ENCODE measurements around the gene HELZ.
"Not testable (repeated sequence)": the region's sequence is repeated elsewhere in the genome, so short reads cannot be mapped to it uniquely, and the experiment has no call there.

The HELZ gene, protein sequence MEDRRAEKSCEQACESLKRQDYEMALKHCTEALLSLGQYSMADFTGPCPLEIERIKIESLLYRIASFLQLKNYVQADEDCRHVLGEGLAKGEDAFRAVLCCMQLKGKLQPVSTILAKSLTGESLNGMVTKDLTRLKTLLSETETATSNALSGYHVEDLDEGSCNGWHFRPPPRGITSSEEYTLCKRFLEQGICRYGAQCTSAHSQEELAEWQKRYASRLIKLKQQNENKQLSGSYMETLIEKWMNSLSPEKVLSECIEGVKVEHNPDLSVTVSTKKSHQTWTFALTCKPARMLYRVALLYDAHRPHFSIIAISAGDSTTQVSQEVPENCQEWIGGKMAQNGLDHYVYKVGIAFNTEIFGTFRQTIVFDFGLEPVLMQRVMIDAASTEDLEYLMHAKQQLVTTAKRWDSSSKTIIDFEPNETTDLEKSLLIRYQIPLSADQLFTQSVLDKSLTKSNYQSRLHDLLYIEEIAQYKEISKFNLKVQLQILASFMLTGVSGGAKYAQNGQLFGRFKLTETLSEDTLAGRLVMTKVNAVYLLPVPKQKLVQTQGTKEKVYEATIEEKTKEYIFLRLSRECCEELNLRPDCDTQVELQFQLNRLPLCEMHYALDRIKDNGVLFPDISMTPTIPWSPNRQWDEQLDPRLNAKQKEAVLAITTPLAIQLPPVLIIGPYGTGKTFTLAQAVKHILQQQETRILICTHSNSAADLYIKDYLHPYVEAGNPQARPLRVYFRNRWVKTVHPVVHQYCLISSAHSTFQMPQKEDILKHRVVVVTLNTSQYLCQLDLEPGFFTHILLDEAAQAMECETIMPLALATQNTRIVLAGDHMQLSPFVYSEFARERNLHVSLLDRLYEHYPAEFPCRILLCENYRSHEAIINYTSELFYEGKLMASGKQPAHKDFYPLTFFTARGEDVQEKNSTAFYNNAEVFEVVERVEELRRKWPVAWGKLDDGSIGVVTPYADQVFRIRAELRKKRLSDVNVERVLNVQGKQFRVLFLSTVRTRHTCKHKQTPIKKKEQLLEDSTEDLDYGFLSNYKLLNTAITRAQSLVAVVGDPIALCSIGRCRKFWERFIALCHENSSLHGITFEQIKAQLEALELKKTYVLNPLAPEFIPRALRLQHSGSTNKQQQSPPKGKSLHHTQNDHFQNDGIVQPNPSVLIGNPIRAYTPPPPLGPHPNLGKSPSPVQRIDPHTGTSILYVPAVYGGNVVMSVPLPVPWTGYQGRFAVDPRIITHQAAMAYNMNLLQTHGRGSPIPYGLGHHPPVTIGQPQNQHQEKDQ (N-terminal part only)

DNA sequence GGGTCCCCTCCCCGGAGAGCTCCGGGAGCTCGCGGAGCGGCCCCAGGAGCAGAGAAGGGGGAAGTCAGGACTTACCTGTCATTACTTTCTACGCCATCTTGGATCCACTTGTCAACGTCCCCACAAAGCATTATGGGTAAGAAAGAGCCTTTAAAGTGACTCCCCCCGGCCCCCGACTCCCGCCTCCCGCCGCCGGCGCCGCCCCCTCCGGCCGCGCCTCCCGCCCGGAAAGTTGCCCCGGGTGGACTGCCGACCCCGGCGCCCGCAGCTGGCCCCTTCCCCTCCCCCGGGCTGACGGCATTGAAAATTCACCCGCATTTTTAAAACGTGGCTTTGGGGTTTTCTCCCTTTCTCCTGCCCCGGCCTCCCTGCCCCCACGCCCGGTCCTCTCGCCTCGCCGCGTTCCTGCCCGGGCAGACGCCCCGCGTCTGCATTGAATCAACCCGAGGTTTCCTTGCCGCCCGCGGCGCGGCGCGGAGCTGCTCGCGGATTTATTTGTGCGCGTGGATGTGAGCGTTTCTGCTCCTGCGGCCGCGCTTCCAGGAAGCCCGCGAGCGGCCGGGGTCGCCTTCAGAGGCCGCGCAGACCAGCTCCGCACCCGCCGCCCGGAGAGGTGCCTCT lies at the start of gene HELZ:
HELZ (minus strand) TSS at position 124 of the 621 bp plus-strand sequence. CDS start 26,392 bp downstream, outside the sequence.
- in situ Hi-C loops (cut with MboI; ENCODE audit: low sequenced_read_pairs): no loop called here

DNA sequence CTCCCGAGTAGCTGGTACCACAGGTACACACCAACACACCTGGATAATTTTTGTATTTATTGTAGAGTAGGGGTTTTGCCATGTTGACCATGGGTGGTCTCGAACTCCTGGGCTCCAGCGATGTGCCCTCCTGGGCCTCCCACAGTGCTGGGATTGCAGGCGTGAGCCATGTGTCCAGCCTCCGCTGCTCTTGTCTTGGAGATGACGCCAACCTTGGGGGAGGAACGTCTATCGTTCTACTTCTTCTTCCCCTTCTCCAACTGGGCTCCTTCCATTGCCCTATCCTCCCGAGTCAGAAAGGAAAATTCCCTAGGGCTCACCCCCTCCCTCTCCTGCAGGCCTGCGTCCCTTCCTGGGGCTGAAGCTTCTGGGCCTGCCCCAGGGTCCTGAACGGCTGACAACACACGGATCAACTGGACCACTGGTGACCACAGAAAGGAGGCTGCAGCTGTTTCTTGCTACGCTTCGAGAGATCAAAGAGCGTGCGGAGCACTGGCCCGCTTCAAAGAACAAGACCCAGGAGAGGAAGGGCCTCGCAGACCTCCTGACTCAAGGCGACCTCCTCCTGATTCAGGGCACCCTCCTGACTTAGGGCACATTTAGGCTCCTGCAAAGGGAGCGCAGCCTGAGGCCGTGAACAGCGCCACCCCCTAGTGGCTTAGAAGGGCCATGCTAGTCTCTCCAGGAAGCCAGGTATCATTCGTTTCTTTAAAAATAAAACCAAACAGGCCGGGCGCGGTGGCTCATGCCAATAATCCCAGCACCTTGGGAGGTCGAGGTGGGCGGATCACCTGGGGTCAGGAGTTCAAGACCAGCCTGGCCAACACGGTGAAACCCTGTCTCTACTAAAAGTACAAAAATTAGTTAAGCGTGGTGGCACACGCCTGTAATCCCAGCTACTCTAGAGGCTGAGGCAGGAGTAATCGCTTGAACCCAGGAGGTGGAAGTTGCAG lies 48.5 kb upstream of the HELZ start:
- in situ Hi-C loops (cut with MboI; ENCODE audit: low sequenced_read_pairs): no loop called here

DNA sequence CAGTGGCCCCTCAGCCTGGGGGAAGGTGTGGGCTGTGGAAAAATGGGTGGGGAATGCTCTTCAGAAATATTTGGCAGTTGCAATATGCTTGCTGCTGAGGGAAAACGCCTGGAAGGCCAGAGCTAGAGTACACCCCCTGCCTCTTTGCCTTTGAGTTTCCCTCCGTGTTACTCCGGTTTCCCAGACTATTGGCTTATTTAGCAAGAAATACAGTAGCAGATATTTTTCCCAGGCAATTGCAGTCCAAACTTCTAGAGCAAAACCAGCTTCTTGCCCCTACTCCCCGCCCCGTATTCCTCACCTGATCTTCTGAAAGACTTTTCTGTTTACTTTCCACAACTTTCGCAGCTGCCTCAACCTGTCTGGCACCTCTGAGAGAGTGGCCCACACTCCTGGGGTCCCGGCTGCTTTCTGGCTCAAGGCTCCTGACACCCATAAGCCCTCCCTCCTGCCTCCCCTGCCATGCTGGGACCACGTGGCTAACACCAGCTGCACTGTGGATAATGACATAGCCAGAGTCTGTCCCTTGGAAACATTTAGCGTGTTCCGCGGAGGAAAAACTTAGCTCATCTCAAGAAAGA lies 45.8 kb upstream of the HELZ start:
- in situ Hi-C loops (cut with MboI; ENCODE audit: low sequenced_read_pairs): no loop called here

DNA sequence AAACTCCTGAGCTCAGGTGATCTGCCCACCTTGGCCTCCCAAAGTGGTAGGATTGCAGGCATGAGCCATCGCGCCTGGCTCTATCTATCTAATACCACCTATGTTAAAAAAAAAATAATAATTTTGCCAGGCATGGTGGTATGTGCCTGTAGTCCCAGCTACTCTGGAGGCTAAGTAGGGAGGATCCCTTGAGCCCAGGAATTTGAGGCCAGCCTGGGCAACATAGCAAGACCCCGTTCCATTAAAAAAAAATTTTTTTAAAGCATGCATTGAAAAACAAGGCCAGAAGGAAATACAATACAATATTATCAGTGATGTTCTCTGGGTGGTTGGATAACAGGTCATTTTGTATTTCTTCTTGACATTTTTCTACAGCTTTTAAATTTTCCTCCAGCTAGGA lies 45.2 kb upstream of the HELZ start:
- in situ Hi-C loops (cut with MboI; ENCODE audit: low sequenced_read_pairs): no loop called here

DNA sequence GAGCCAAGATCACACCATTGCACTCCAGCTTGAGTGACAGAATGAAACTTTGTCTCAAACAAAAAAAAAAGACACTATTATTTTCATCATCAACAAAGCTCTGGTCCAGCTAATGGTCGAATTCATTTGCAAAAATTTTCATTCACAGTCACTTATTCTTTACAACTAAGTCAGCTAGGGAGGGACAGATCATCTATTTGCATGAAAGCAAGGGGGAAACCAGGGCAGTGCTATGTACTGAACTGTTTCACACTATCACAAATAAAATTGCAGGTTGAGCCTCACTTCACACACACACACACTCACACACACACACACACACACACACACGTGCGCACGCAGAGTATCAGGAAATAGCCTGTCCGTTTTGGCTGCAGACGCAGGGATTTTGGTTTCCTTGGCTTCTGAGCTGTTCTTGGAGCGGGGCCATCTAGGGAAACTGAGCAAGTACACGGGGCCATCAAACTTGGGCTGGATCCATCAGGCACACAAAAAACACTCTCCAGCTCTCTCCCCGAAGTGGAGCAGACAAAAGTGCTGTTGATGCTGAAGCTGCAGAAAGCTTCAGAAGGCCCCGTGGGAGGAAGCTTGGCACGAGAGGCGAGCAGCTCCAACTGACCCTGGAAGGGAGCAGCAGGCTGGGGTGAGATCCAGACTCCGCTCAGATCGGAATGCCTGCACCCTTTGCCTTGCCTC lies 44.3 kb upstream of the HELZ start:
- in situ Hi-C loops (cut with MboI; ENCODE audit: low sequenced_read_pairs): no loop called here

DNA sequence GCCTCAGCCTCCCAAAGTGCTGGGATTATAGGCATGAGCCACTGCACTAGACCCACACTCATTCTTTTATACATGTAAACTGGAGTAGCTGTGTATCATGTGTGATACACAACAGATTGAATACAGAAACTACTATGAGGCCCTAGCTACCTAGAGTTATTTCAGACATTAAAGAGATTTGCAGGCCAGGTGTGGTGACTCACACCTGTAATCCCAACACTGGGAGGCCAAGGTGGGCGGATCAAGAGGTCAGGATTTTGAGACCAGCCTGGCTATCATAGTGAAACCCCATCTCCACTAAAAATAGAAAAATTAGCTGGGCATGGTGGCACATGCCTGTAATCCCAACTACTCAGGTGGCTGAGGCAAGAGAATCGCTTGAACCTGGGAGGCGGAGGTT lies 41.8 kb upstream of the HELZ start:
- in situ Hi-C loops (cut with MboI; ENCODE audit: low sequenced_read_pairs): not testable (repeated sequence)

DNA sequence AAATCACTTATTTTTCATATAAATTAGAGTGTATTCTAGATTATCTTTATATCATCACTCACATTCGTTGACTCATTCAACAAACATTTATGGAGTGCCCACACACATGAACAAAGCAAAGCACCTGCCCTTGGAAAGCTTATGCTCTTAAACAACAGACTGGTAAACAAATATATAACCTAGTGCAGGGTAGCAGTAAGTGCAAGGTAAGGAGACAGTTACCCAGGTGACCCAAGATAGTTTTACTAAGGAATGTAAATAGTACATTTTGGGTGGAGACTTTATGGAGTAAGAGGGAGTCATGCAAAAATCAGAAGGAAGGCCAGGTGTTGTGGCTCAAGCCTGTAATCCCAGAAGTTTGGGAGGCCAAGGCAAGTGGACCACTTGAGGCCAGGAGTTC lies 40.4 kb upstream of the HELZ start:
- in situ Hi-C loops (cut with MboI; ENCODE audit: low sequenced_read_pairs): no loop called here

DNA sequence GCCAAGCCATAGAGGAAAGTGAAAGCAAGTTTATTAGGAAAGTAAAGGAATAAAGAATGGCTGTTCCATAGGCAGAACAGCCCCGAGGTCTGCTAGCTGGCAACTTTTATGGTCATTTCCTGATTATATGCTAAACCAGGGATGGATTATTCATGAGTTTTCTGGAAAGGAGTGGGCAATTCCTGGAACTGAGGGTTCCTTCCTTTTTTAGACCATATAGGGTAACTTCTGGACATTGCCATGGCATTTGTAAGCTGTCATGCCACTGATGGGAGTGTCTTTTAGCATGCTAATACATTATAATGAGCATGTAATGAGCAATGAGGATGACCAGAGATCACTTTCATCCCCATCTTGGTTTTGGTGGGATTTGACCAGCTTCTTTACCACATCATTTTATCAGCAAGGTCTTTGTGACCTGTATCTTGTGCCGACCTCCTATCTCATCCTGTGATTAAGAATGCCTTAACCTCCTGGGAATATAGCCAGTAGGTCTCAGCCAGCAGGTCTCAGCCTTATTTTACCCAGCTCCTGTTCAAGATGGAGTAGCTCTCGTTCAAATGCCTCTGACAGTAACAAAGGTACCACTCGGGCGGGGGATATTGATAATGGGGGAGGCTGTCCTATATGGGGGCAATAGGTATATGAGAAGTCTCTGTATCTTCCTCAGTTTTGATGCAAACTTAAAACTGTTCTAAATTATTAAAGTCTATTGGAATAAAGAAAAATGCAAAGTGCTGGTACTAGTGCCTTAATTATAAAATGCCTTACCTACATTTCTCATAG lies 38.9 kb upstream of the HELZ start:
- in situ Hi-C loops (cut with MboI; ENCODE audit: low sequenced_read_pairs): no loop called here

DNA sequence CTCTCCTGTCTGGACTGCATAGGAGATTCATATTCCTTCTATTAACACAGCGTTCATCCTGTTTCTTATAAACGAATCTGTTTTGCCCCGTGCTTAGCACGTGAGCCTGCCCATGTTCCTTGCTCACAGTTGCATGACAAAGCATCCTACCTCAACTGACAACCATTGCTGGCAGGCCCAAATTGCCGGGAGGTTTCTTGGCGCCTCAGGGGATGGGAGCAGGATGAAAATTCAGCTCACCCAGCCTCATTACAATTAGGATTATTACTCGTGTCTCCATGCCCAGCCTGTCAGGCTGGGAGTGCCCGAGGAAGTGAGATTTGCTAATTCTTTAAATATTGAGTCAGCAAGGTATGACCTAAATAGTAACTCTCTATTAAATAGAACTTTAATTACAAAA lies 36.7 kb upstream of the HELZ start:
- in situ Hi-C loops (cut with MboI; ENCODE audit: low sequenced_read_pairs): no loop called here

DNA sequence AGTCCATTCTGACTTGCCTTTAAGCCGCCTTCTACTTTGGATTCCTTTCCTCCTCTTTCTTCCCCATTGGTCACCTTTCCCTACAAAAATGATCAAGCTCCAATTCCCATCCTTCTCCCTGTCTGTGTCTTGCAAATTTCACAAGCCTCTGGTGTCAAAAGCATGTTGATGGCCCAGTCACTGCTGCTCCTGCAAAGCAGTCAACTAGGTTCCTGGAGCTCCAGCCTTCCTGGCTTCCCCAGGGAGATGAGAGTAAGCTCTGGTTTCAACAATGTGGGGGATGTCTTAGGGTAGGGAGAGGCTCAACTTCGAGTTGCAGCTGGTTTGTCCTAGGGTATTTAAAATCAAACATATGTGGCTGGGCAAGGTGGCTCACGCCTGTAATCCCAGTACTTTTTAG lies 36.1 kb upstream of the HELZ start:
- in situ Hi-C loops (cut with MboI; ENCODE audit: low sequenced_read_pairs): no loop called here

DNA sequence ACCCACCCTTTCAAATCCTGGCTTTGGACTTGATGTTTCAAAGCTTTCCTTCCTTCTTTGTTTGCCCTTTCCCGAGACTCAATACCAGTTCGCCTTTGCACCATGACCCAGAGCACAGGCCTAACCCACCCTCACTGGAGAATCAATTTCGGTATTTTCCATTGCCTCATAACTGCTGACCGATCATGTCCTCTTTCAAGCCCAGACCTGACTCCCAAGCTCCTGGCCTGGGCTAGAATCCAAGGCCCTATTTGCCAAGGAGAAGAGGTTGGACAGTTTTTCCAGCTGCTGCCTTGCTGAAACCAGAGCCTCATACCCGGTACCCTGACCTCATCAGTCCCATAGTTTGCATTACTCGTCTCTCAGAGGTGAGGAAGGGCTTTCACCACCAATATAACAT lies 35.3 kb upstream of the HELZ start:
- in situ Hi-C loops (cut with MboI; ENCODE audit: low sequenced_read_pairs): no loop called here

DNA sequence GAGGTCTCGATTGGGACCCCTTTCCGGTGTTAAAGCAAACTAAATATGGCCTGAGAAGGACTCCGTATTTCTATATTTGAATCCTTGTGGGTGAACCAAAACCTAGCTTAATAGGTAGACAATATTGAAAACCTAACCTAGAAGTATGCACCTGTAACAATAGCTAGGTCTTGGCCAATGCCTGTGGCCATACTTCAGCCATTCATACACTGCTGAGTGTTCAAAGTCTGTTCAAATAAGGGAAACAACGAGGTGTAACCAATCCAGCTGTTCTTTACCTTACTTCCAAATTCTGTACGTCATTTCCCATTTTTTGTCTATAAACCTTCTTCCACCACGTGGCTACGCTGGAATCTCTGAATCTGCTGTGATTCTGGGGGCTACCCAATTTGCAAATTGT lies 34.1 kb upstream of the HELZ start:
- in situ Hi-C loops (cut with MboI; ENCODE audit: low sequenced_read_pairs): no loop called here

DNA sequence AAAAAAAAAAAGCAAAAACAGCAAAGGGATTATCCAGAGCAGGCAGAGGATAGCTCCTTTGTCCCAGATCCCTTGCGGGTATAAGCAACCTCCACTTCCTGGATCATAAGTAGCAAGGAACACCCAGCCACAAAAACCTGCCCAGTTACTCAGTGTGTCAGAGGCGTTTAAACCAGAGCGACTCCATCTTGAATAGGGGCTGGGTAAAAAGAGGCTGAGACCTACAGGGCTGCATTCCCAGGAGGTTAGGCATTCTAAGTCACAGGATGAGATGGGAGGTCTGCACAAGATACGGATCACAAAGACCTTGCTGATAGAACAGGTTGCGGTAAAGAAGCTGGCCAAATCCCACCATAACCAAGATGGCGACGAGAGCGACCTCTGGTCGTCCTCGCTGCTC lies 33.4 kb upstream of the HELZ start:
- in situ Hi-C loops (cut with MboI; ENCODE audit: low sequenced_read_pairs): no loop called here

DNA sequence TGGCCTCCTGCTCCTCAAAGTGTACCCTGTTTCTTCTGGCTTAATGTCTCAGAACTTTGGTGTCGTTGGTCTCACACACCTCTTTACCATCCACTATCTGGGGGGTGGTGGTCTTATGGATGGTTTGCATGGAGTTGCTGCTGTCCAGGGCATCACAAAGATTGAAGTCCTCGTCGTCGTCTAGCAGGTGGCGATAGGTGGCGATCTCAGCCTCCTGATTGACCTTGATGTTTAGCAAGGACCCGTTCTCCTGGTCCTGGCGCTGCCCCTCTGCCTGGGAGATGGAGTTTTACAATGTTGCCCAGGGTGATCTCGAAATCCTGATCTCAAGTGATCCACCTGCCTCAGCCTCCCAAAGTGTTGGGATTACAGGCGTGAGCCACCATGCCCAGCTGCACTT lies 31.1 kb upstream of the HELZ start:
- in situ Hi-C loops (cut with MboI; ENCODE audit: low sequenced_read_pairs): no loop called here

DNA sequence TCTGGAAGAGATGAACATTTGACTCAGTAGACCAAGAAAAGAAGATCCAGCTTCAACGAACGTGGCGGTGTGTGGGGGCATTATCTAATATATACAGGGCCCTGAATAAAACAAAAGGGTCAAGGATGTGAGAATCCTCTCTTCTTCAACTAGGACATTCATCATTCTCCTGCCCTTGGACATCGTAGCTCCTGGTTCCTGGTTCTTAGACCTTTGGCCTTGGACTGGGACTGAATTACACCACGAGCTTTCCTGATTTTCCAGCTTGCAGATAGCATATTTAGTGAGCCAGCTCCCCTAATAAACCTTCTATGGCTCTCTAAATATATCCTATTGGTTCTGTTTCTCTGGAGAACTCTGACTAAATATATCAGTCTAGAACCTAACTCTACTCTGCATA lies 29.5 kb upstream of the HELZ start:
- in situ Hi-C loops (cut with MboI; ENCODE audit: low sequenced_read_pairs): no loop called here

DNA sequence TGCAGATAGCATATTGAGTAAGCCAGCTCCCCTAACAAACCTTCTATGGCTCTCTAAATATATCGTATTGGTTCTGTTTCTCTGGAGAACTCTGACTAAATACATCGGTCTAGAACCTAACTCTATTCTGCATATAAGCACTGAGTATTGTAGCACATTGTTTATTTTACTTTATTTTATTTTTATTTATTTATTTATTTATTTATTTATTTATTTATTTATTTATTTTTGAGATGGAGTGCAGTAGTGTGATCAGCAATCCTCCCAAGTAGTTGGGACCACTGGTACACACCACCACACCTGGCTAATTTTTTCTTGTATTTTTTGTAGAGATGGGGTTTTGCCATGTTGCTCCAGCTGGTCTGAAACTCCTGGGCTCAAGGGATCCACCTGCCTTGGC lies 28.9 kb upstream of the HELZ start:
- in situ Hi-C loops (cut with MboI; ENCODE audit: low sequenced_read_pairs): no loop called here

DNA sequence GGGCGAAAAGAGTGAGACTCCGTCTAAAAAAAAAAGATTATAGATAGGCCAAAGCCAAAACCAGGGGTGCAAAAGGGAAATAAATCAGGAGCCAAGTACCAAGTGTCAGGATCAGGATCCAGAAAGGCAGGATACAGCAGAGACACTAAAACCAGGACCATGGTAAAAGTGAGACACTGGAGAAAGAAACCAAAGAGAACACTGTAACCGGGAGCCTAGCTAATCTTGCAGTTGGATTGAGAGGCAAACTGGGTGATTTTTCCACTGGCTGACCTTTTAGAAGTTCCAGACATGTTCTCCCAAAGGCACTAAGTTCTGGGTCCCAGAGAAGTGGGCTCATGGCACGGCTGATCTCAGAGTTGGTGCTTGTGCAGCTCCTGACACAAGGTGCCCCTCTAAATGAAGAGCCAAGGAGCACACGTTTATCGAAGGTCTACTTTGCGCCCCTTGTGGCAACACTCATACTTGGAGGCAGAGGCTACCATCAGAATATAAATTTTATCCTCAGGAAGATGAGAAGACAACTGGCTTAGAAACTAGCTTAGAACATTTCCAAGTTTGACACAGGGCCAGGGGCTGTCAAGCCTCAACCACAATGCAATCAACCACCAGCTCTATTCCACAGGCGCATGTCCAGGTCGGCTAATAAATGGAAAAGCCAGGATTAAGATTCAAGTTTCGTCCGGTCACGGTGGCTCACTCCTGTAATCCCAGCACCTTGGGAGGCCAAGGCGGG lies 27.5 kb upstream of the HELZ start:
- in situ Hi-C loops (cut with MboI; ENCODE audit: low sequenced_read_pairs): no loop called here
